ENCODE data around the gene FAM47E. TPM values are rescaled to one million over a fixed set of nuclear protein-coding genes. Genes with fewer than 3 reads are reported as not detected.

The FAM47E gene
- total and polyA plus RNA-seq, 2 donors = 1.7 to 4.0 TPM

- DNase-seq (ENCODE audit: extremely low spot score) = no peak
- 71% methylated on average over 3 of the region's 3 CpGs for WGBS
- no peak overlapping the region for H3K4me3 ChIP-seq (ENCODE audit: low read depth, low read length)
These were observed 15.1 kb downstream of the FAM47E start for GRCh38 chr4:76266627-76267026.

GRCh38 chr4:76267811-76268210 is 16.3 kb downstream of the FAM47E start:
- Histone ChIP-seq H3K4me3 (ENCODE audit: low read depth, low read length) (no peak overlapping the region), H3K36me3 (ENCODE audit: insufficient read depth) (no peaks in the 10 kb centered on the region), H3K4me1 (ENCODE audit: insufficient read depth) (no peaks in the 10 kb centered on the region), H3K27ac (ENCODE audit: low read depth) (no peak overlapping the region)
- WGBS = 95% methylated on average over 6 of the region's 6 CpGs
- no peak for DNase-seq (ENCODE audit: extremely low spot score)

More at GRCh38 chr4:76266627-76267026, 15.1 kb downstream of the FAM47E start:
- Histone ChIP-seq H3K4me1 (ENCODE audit: insufficient read depth) (no peaks in the 10 kb centered on the region), H3K36me3 (ENCODE audit: insufficient read depth) (no peaks in the 10 kb centered on the region), H3K27ac (ENCODE audit: low read depth) (no peak overlapping the region)

GRCh38 chr4:76270244-76271175 is 19.0 kb downstream of the FAM47E start:
- Histone ChIP-seq H3K4me3 (ENCODE audit: low read depth, low read length) (no peak overlapping the region), H3K27ac (ENCODE audit: low read depth) (no peak overlapping the region), H3K36me3 (ENCODE audit: insufficient read depth) (no peaks in the 10 kb centered on the region), H3K4me1 (ENCODE audit: insufficient read depth) (no peaks in the 10 kb centered on the region)
- no peak for DNase-seq (ENCODE audit: extremely low spot score)
- 84% methylated on average over 11 of the region's 11 CpGs for WGBS

- no peak for DNase-seq (ENCODE audit: extremely low spot score)
- no peaks in the 10 kb centered on the region for H3K36me3 ChIP-seq (ENCODE audit: insufficient read depth)
- H3K4me1 ChIP-seq (ENCODE audit: insufficient read depth) = no peaks in the 10 kb centered on the region
- no peak overlapping the region for H3K27ac ChIP-seq (ENCODE audit: low read depth)
- 94% methylated on average over 6 of the region's 6 CpGs for WGBS
- H3K4me3 ChIP-seq (ENCODE audit: low read depth, low read length) = no peak overlapping the region
These were observed 19.7 kb downstream of the FAM47E start for GRCh38 chr4:76271248-76271647.

GRCh38 chr4:76272073-76272472 is 20.6 kb downstream of the FAM47E start:
- Histone ChIP-seq H3K4me3 (ENCODE audit: low read depth, low read length) (no peak overlapping the region), H3K27ac (ENCODE audit: low read depth) (no peak overlapping the region), H3K36me3 (ENCODE audit: insufficient read depth) (no peaks in the 10 kb centered on the region), H3K4me1 (ENCODE audit: insufficient read depth) (no peaks in the 10 kb centered on the region)
- DNase-seq (ENCODE audit: extremely low spot score) = no peak

- Histone ChIP-seq H3K4me3 (ENCODE audit: low read depth, low read length) (no peak overlapping the region), H3K36me3 (ENCODE audit: insufficient read depth) (no peaks in the 10 kb centered on the region), H3K27ac (ENCODE audit: low read depth) (no peak overlapping the region), H3K4me1 (ENCODE audit: insufficient read depth) (no peaks in the 10 kb centered on the region)
- 85% methylated on average over 1 of the region's 1 CpG for WGBS
- no peak for DNase-seq (ENCODE audit: extremely low spot score)
These were observed 21.1 kb downstream of the FAM47E start for GRCh38 chr4:76272582-76272981.

GRCh38 chr4:76272999-76273398 is 21.5 kb downstream of the FAM47E start:
- Histone ChIP-seq H3K27ac (ENCODE audit: low read depth) (no peak overlapping the region), H3K4me3 (ENCODE audit: low read depth, low read length) (no peak overlapping the region), H3K4me1 (ENCODE audit: insufficient read depth) (no peaks in the 10 kb centered on the region), H3K36me3 (ENCODE audit: insufficient read depth) (no peaks in the 10 kb centered on the region)
- DNase-seq (ENCODE audit: extremely low spot score) = no peak
- WGBS = 87% methylated on average over 5 of the region's 5 CpGs

- Histone ChIP-seq H3K27ac (ENCODE audit: low read depth) (no peak overlapping the region), H3K36me3 (ENCODE audit: insufficient read depth) (no peaks in the 10 kb centered on the region), H3K4me1 (ENCODE audit: insufficient read depth) (no peaks in the 10 kb centered on the region), H3K4me3 (ENCODE audit: low read depth, low read length) (no peak overlapping the region)
- 74% methylated on average over 3 of the region's 3 CpGs for WGBS
- DNase-seq (ENCODE audit: extremely low spot score) = no peak
These were observed 24.1 kb downstream of the FAM47E start for GRCh38 chr4:76275486-76276124.

GRCh38 chr4:76276813-76277212 is 25.3 kb downstream of the FAM47E start:
- Histone ChIP-seq H3K4me3 (ENCODE audit: low read depth, low read length) (no peak overlapping the region), H3K4me1 (ENCODE audit: insufficient read depth) (no peaks in the 10 kb centered on the region), H3K27ac (ENCODE audit: low read depth) (no peak overlapping the region), H3K36me3 (ENCODE audit: insufficient read depth) (no peaks in the 10 kb centered on the region)
- WGBS = 91% methylated on average over 9 of the region's 9 CpGs
- DNase-seq (ENCODE audit: extremely low spot score) = no peak

GRCh38 chr4:76277667-76278066 is 26.1 kb downstream of the FAM47E start:
- no peak overlapping the region for H3K27ac ChIP-seq (ENCODE audit: low read depth)
- no peaks in the 10 kb centered on the region for H3K36me3 ChIP-seq (ENCODE audit: insufficient read depth)
- WGBS = 86% methylated on average over 1 of the region's 1 CpG
- no peaks in the 10 kb centered on the region for H3K4me1 ChIP-seq (ENCODE audit: insufficient read depth)
- DNase-seq (ENCODE audit: extremely low spot score) = no peak
- H3K4me3 ChIP-seq (ENCODE audit: low read depth, low read length) = no peak overlapping the region

- no peaks in the 10 kb centered on the region for H3K36me3 ChIP-seq (ENCODE audit: insufficient read depth)
These were observed 27.1 kb downstream of the FAM47E start for GRCh38 chr4:76278583-76278982.

GRCh38 chr4:76279462-76279861 is 27.9 kb downstream of the FAM47E start:
- H3K36me3 ChIP-seq (ENCODE audit: insufficient read depth) = no peaks in the 10 kb centered on the region
- H3K4me1 ChIP-seq (ENCODE audit: insufficient read depth) = no peaks in the 10 kb centered on the region
- H3K27ac ChIP-seq (ENCODE audit: low read depth) = no peak overlapping the region
- no peak for DNase-seq (ENCODE audit: extremely low spot score)
- no peak overlapping the region for H3K4me3 ChIP-seq (ENCODE audit: low read depth, low read length)
- 70% methylated on average over 4 of the region's 4 CpGs for WGBS

More at GRCh38 chr4:76278583-76278982, 27.1 kb downstream of the FAM47E start:
- Histone ChIP-seq H3K4me1 (ENCODE audit: insufficient read depth) (no peaks in the 10 kb centered on the region), H3K4me3 (ENCODE audit: low read depth, low read length) (no peak overlapping the region), H3K27ac (ENCODE audit: low read depth) (no peak overlapping the region)
- DNase-seq (ENCODE audit: extremely low spot score) = no peak
- WGBS = 59% methylated on average over 1 of the region's 1 CpG

- Histone ChIP-seq H3K4me3 (ENCODE audit: low read depth, low read length) (no peak overlapping the region), H3K36me3 (ENCODE audit: insufficient read depth) (no peaks in the 10 kb centered on the region), H3K27ac (ENCODE audit: low read depth) (no peak overlapping the region), H3K4me1 (ENCODE audit: insufficient read depth) (no peaks in the 10 kb centered on the region)
- 82% methylated on average over 6 of the region's 6 CpGs for WGBS
- no peak for DNase-seq (ENCODE audit: extremely low spot score)
These were observed 29.2 kb downstream of the FAM47E start for GRCh38 chr4:76280488-76281441.

Data from urinary bladder (tissue), 4 donors.